GM12801 (cell line): ENCODE data around the gene PSME2.

Experiments used
- TF ChIP-seq, protein P1 (sequence below): IDR thresholded peaks from one replicate; pipeline ENCODE4 v1.5.1; 2011; ENCODE audit warnings: control low read depth; ENCODE audit not compliant: insufficient read length; ENCODE audit errors: extremely low read depth

The PSME2 gene

DNA sequence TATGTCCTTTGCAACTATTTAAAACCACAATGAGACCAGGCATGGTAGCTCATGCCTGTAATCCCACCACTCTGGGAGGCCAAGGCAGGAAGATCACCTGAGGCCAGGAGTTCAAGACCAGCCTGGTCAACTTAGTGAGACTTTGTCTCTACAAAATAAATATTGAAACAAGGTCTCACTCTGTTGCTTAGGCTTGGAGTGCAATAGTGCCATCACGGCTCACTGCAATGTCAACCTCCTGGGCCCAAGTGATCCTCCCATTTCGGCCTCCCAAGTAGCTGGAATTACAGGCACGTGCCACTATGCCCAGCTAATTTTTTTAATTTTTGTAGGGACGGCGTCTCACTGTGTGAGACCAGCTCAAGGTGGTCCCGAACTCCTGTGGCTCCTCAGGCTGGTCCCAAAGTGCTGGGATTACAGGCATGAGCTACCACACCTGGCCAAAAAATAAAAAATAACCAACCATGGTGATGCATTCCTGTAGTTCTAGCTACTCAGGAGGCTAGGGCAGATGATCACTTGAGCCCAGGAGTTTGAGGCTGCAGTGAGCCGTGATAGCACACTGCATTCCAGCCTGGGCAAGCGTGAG is 16.9 kb downstream of the PSME2 start:
- TF ChIP-seq, protein P1, sequence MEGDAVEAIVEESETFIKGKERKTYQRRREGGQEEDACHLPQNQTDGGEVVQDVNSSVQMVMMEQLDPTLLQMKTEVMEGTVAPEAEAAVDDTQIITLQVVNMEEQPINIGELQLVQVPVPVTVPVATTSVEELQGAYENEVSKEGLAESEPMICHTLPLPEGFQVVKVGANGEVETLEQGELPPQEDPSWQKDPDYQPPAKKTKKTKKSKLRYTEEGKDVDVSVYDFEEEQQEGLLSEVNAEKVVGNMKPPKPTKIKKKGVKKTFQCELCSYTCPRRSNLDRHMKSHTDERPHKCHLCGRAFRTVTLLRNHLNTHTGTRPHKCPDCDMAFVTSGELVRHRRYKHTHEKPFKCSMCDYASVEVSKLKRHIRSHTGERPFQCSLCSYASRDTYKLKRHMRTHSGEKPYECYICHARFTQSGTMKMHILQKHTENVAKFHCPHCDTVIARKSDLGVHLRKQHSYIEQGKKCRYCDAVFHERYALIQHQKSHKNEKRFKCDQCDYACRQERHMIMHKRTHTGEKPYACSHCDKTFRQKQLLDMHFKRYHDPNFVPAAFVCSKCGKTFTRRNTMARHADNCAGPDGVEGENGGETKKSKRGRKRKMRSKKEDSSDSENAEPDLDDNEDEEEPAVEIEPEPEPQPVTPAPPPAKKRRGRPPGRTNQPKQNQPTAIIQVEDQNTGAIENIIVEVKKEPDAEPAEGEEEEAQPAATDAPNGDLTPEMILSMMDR, result no peak

DNA sequence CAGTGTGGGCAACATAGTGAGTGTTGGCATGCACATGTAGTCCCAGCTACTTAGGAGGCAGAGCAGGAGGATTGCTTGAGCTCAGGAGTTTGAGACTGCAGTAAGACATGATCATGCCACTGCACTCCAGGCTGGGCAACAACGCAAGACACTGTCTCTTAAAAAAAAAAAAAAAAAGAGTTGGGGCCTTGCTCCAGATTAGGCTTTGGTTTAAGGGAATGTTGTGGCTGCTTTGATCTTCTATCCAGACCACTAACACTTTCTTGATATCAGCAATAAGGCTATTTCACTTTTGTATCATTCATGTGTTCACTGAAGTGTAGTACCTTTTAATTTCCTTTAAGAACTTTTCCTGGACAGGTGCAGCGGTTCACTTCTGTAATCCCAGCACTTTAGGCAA is 18.7 kb downstream of the PSME2 start:
- TF ChIP-seq, protein P1, result no peak

DNA sequence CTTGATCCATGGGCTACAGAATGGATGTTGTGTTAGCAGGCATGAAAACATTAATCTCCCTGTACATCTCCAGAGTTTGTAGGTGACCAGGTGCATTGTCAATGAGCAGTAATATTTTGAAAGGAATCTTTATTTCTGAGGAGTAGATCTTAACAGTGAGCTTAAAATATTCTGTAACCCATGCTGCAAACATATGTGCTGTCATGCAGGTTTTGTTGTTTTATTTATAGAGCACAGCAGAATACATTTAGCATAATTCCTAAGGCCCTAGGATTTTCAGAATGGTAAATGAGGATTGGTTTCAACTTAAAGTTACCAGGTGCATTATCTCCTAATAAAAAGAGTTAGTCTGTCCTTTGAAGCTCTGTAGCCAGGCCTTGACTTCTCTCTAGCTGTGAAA is 19.5 kb downstream of the PSME2 start:
- TF ChIP-seq, protein P1, result no peak

DNA sequence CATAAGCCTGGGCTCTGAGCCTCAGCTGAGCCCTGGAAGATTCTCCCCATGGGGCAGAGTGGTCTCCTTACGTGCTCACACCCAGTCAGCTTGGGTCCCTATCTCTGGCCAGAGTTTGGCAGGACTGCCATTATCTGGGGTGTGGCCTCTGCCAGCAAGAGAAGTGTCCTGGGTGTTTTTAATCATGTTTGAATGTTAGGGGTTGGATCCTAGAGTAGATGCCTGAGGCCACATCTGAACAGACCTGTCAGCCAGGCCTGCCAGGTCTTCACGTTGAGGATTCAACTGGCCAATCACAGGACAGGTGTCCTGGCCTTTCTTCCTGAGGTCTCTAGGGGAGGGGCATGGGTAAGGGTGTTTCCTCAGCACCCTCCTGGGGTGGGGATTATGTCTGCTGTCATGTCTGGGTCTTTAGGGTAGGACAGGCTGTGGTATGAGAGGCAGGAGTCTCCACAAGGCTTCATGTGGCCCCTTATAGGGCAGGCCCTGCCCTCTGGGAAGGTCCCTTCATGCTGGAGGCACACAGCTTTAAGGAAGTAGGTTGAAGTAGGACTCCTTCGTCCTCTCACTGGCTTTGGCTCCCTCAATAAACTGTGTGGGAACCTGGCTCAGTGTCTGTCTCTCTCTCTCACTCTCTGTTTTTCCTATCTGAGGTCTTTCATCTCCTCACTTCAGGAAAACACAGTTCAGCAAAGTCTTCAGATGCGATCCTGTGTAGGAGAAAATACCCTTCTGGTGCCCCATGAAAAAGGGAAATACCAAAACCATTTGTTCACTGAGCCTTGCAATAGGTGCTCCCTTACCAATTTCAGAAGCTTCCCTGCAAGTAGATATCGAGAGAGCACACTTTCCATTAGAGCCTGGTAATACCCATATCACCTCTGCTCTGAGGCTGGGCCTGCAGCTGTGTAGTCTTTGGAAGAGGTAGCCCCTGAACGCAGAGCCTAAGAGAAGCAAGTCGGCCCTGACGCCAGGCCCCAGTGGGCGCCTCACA is 22.7 kb downstream of the PSME2 start:
- TF ChIP-seq, protein P1, result no peak

DNA sequence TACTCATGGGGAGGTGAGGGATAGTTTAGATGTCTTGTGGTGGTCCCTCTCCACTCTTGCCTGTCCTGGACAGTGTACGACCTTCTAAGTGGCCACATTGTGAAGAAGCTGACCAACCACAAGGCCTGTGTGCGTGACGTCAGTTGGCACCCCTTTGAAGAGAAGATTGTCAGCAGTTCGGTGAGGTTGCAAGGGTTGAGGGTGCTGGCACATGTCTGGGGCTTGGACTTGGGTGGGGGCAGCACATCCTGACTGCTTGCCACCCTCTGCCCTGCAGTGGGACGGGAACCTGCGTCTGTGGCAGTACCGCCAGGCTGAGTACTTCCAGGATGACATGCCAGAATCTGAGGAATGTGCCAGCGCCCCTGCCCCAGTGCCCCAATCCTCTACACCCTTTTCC is 23.5 kb downstream of the PSME2 start:
- TF ChIP-seq, protein P1, result no peak

DNA sequence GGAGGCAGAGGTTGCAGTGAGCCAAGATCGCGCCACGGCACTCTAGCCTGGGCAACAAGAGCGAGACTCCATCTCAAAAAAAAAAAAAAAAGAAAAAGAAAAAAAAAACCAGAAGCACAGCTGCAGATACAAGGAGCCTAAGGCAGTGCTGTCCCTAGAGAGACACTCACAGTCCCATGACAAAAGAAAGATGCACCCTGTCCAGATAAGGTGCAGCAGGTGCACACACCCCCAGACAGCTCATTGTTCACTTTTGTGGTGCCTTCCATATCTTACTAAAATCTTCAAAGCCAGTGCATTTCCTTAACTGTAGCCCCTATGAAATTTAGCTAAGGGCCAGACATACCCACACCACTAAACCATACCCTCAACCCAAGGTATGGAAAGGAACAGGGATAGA is 24.0 kb downstream of the PSME2 start:
- TF ChIP-seq, protein P1, result no peak

DNA sequence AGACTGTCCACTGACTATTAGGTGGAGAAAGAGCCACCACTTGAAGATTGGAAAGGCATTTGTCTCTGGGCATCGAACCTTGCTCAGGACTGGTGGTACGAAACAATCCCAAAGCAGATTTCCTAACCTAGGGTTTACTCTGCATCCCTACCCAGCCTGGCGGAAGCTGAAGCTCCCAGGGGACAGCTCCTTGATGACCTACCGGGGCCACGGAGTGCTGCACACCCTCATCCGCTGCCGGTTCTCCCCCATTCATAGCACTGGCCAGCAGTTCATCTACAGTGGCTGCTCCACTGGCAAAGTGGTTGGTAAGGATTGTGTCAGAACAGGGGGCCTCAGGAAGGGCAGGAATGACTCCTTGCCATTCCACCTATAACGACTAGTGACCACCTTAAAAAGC is 25.2 kb downstream of the PSME2 start:
- TF ChIP-seq, protein P1, result no peak
